ENCODE data around the gene MACROD1.
A peak's percentile ranks its signal among the peaks of the same experiment; 100 is the strongest.

The MACROD1 gene

GRCh38 chr11:64185175-64185692, 19.3 kb upstream of the MACROD1 start:
- TF ChIP-seq, protein P1, sequence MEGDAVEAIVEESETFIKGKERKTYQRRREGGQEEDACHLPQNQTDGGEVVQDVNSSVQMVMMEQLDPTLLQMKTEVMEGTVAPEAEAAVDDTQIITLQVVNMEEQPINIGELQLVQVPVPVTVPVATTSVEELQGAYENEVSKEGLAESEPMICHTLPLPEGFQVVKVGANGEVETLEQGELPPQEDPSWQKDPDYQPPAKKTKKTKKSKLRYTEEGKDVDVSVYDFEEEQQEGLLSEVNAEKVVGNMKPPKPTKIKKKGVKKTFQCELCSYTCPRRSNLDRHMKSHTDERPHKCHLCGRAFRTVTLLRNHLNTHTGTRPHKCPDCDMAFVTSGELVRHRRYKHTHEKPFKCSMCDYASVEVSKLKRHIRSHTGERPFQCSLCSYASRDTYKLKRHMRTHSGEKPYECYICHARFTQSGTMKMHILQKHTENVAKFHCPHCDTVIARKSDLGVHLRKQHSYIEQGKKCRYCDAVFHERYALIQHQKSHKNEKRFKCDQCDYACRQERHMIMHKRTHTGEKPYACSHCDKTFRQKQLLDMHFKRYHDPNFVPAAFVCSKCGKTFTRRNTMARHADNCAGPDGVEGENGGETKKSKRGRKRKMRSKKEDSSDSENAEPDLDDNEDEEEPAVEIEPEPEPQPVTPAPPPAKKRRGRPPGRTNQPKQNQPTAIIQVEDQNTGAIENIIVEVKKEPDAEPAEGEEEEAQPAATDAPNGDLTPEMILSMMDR (IDR thresholded peaks at IDR 0.05; ENCODE audit: low read depth, low read length, missing control alignments): peak; percentile 18
- H3K4me3 ChIP-seq (replicated peaks; ENCODE audit: low read depth, low read length): peak overlapping the region; percentile 75
- DNase-seq (ENCODE audit: extremely low read depth, low read depth): no peak

GRCh38 chr11:64183890-64184289, 18.0 kb upstream of the MACROD1 start:
- peak overlapping the region; percentile 75 for H3K4me3 ChIP-seq (replicated peaks; ENCODE audit: low read depth, low read length)
- TF ChIP-seq, protein P1 (IDR thresholded peaks at IDR 0.05; ENCODE audit: low read depth, low read length, missing control alignments): no peak
- no peak for DNase-seq (ENCODE audit: extremely low read depth, low read depth)

DNA sequence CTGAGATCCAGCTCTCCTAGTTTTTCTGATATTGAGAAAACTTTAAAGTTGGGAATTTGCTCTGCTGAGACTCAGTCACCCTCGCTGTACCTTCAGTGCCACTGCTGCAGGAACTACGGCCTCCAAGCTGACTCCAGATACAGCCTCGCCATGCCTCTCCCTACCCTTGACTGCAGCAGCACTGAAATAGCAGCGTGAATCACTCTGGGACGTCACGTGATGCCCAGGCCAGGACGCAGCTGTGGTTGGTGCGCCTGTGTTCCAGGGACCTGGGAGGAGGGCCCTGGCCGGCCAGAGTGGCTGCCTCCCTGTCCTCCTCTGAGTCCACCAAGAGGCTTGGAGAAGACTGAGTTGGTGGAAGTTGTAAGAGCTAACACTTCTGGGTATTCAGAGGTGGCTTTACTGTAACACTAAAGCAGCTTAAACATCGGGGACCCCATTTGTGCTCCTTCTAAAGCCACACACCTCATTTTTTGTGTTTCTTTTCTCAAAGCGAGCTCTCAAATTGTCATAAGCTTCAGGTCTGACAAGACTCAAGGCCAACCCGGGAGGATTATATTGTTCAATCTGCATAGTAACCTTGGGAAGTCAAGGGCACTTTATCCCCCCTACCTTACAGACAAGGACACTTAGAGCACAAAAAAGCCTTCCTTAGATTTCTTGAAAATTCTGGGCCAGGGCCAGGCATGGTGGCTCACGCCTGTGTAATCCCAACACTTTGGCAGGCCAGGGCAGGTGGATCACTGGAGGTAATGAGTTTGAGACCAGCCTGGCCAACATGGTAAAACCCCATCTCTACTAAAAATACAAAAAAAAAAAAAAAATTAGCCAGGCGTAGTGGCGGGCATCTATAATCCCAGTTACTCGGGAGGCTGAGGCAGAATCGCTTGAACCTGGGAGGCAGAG, 15.8 kb upstream of the MACROD1 start:
- H3K4me3 ChIP-seq (replicated peaks; ENCODE audit: low read depth, low read length): peak overlapping the region; percentile 18
- TF ChIP-seq, protein P1 (IDR thresholded peaks at IDR 0.05; ENCODE audit: low read depth, low read length, missing control alignments): no peak
- DNase-seq (ENCODE audit: extremely low read depth, low read depth): peak; percentile 86

DNA sequence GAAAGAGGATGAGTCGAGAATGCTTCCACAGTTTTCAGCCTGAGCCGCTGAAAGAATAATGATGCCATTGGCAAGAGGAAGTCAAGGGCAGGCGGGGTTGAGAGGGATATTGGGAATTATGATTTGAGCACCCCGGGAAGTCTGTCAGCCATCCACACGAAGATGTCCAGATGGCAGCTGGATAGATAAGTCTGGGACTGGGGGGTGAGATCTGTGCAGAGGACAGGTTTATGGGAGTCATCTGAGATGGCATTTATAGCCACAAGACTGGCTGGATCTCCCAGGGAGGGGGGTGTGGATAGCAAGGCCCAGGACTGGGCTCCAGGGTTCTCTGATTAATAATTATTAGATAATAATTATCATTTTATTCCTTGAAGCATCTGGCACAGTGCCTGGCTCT, 15.0 kb upstream of the MACROD1 start:
- TF ChIP-seq, protein P1 (IDR thresholded peaks at IDR 0.05; ENCODE audit: low read depth, low read length, missing control alignments): no peak
- no peak for DNase-seq (ENCODE audit: extremely low read depth, low read depth)
- H3K4me3 ChIP-seq (replicated peaks; ENCODE audit: low read depth, low read length): peak overlapping the region; percentile 18; the same call in 1 of the 2 replicates

DNA sequence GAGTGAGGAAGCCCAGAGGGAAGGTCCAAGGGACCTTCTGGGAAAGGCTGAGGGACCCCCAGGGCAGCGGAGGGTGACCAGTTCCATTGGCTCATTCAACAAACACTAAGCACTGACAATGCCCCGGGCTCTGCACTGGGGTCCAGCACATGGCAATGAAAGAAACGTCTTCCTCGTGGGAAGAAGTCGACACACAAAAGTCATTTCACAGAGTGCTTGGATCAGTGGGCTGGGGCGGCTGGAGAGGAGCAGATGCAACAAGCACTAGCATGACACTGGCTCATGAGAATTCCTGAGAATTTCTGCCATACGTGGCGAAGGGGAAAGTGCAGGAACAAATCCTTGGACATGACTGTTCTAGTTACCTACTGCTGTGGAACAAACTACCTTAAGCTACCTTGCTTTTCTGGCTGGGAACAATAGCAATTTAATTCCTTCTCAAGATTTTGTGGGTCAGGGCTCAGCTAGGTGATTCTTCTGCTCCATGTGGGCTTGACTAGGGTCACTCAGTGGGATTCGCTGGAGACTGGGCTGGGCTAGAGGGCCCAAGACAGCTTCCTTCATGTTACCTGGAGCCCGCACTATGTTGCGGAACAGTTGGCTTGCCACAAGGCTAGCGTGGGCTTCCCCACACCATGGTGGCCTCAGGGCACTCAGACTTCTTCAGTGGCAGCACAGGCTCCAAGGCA, 13.2 kb upstream of the MACROD1 start:
- TF ChIP-seq, protein P1 (IDR thresholded peaks at IDR 0.05; ENCODE audit: low read depth, low read length, missing control alignments): no peak
- DNase-seq (ENCODE audit: extremely low read depth, low read depth): no peak
- H3K4me3 ChIP-seq (replicated peaks; ENCODE audit: low read depth, low read length): no peak overlapping the region

DNA sequence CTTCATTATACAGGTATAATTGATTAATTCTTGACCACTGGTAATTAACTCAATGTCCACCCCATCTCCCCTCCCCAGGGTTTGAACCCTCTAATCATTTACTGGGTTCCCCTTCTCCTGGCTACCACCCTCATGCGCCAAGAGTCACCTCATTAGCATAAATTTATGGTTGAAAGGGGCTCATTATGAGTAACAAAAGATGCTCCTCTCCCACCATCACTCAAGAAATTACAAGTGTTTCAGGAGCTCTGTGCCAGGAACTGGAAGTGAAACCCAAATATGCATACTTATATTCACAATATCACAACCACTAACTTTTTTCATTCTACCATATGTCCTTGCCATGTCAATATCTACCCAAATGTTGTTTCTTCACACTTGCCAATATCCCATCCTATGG, 12.3 kb upstream of the MACROD1 start:
- TF ChIP-seq, protein P1 (IDR thresholded peaks at IDR 0.05; ENCODE audit: low read depth, low read length, missing control alignments): no peak
- no peak overlapping the region for H3K4me3 ChIP-seq (replicated peaks; ENCODE audit: low read depth, low read length)

More for the DNA sequence above, 12.3 kb upstream of the MACROD1 start:
- DNase-seq (ENCODE audit: extremely low read depth, low read depth): no peak
